Activated CD8-positive, alpha-beta T cell treated with anti-CD3 and anti-CD28 coated beads for 36 hours (primary cell): ENCODE measurements around the gene COL1A1. TPM values are rescaled to one million over a fixed set of nuclear protein-coding genes. Genes with fewer than 3 reads are reported as not detected.

ENCODE experiments used
- ATAC-seq: fragments of 200-7000 bp; cut with Tn5 transposase; one replicate; pipeline ENCODE4 v1.10.0; 2021; ENCODE audit warnings: mild to moderate bottlenecking, moderate library complexity
- CTCF ChIA-PET: fragments of 350-600 bp; sonication (Branson Sonifier 250); formaldehyde crosslinking; loops from one replicate; lab custom pipeline; 2021; ENCODE audit warnings: antibody characterized with exemption; lab: Charles Lee
- POLR2A ChIA-PET: fragments of 350-600 bp; sonication (Branson Sonifier 250); formaldehyde crosslinking; loops from one replicate; lab custom pipeline; 2021; ENCODE audit warnings: antibody characterized with exemption; lab: Charles Lee
- DNase-seq: peaks from one replicate; pipeline ENCODE4 v3.0.0-alpha.2; 2020
- H3K27ac Mint-ChIP-seq: one replicate; pipeline ENCODE4 v1.8.0; 2021; ENCODE audit warnings: mild to moderate bottlenecking, mixed read lengths
- H3K27me3 Mint-ChIP-seq: one replicate; pipeline ENCODE4 v1.8.0; 2021; ENCODE audit warnings: mixed read lengths
- H3K36me3 Mint-ChIP-seq: one replicate; pipeline ENCODE4 v1.8.0; 2021; ENCODE audit warnings: low read depth, mixed read lengths
- H3K4me1 Mint-ChIP-seq: one replicate; pipeline ENCODE4 v1.8.0; 2021; ENCODE audit warnings: low read depth, mixed read lengths
- H3K4me3 Mint-ChIP-seq: one replicate; pipeline ENCODE4 v1.8.0; 2021; ENCODE audit warnings: mild to moderate bottlenecking, moderate library complexity, mixed read lengths
- H3K9me3 Mint-ChIP-seq: one replicate; pipeline ENCODE4 v1.8.0; 2021; ENCODE audit warnings: mixed read lengths
- CTCF ChIP-seq: fragments of 200-600 bp; IDR thresholded peaks from one replicate; pipeline ENCODE4 v1.8.0; 2022; ENCODE audit warnings: antibody characterized with exemption, mild to moderate bottlenecking
- intact Hi-C: fragments of 100-400 bp; cut with micrococcal nuclease; formaldehyde crosslinking; loops from one replicate; pipeline ENCODE4 v1.10.0; 2022
- total RNA-seq, 2 experiments: library from RNA; stranded (reverse); gene quantifications; one replicate each; pipeline ENCODE4 v1.2.3, GENCODE V29; 2021

Gene COL1A1
- total RNA-seq, 2 experiments from 2014 or later, result 0.92 to 1.0 TPM

GRCh38 chr17:50165867-50166517, 35.4 kb downstream of the COL1A1 start, which contains the start of gene SGCA:
SGCA (plus strand) TSS chr17:50166005; CDS start chr17:50166041, 36 bp downstream.
- intact Hi-C loops, result loop anchor here (10.0 kb wide), 1 partner anchor 51 kb away; no protein-coding TSS in a partner anchor
- peaks cover 3% of the 10 kb centered on the region for H3K27me3 Mint-ChIP-seq
- H3K4me1 Mint-ChIP-seq, result peaks cover 39% of the 10 kb centered on the region
- DNase-seq (no peak), ATAC-seq (no peak)
- CTCF ChIA-PET, result interaction anchor here (0.8 to 1.7 kb wide), 8 partner anchors 12 to 72 kb away, joined by 3 to 9 read pairs (median 4); partner anchors contain the start of gene PPP1R9B
- H3K9me3 Mint-ChIP-seq, result no peaks in the 10 kb centered on the region
- no peaks in the 10 kb centered on the region for H3K36me3 Mint-ChIP-seq
- TF ChIP-seq CTCF, result no peak
- no peak within 1 kb of the TSS for H3K4me3 Mint-ChIP-seq
- no peak within 1 kb of the TSS for H3K27ac Mint-ChIP-seq
- POLR2A ChIA-PET, result interaction anchor here (0.7 to 2.0 kb wide), 2 partner anchors 14 to 33 kb away, joined by 4 to 6 read pairs; no protein-coding TSS in a partner anchor

DNA sequence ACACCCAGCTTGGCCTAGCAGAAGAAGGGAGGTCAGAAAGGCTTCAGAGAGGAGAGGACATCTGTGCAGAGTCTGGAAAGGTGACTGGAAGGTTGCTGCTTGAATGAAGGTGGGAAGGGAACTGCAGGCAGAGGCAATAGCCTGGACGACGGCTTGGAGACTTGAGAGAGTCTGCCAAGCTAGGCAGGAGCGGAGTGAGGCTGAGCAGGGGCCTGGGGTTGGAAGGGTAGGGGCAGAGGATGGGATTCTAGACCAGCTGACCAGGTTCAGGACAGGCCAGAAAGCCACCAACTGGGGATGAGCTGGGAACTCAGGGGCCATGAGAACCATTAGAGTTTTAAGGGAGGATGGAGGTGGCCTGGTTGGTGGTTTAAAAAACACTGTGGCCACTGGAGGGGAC, 36.0 kb downstream of the COL1A1 start:
- H3K36me3 Mint-ChIP-seq, result no peaks in the 10 kb centered on the region
- POLR2A ChIA-PET, result interaction anchor here (0.6 to 2.0 kb wide), 2 partner anchors 13 to 107 kb away, joined by 3 to 6 read pairs; no protein-coding TSS in a partner anchor
- no peak overlapping the region for H3K27ac Mint-ChIP-seq
- no peak for TF ChIP-seq CTCF
- CTCF ChIA-PET, result interaction anchor here (0.8 to 1.7 kb wide), 8 partner anchors 13 to 71 kb away, joined by 3 to 9 read pairs (median 4); partner anchors contain the start of gene PPP1R9B
- DNase-seq, result no peak
- no peak overlapping the region for H3K4me3 Mint-ChIP-seq
- H3K27me3 Mint-ChIP-seq, result peaks cover 3% of the 10 kb centered on the region
- no peak for ATAC-seq
- no peaks in the 10 kb centered on the region for H3K9me3 Mint-ChIP-seq
- peaks cover 43% of the 10 kb centered on the region for H3K4me1 Mint-ChIP-seq
- intact Hi-C loops, result loop anchor here (10.0 kb wide), 1 partner anchor 51 kb away; no protein-coding TSS in a partner anchor

DNA sequence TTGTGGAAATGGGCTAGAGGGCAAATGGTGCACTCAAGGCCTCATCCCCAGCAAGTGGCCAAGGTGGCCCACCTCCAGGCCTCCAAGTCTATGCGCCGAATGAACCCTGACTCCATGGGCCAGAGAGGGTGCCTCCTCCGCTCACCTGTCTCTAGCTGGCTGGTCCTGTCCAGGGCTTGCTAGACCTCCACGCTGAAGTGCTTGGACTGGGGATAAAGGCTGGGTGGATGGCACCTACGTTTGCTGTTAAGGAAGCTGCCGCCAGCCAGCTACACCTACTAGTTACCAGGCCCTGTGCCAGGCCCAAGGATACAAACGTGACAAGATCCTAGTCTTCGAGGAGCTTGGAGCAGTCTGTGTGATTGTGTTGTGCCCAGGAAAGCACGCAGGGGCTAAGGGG, 36.4 kb downstream of the COL1A1 start:
- ATAC-seq (no peak), DNase-seq (no peak)
- H3K9me3 Mint-ChIP-seq, result no peaks in the 10 kb centered on the region
- POLR2A ChIA-PET, result interaction anchor here (0.6 to 2.0 kb wide), 2 partner anchors 13 to 107 kb away, joined by 3 to 6 read pairs; no protein-coding TSS in a partner anchor
- peaks cover 43% of the 10 kb centered on the region for H3K4me1 Mint-ChIP-seq
- TF ChIP-seq CTCF, result no peak
- H3K36me3 Mint-ChIP-seq, result no peaks in the 10 kb centered on the region
- intact Hi-C loops, result loop anchor here (10.0 kb wide), 1 partner anchor 50 kb away; no protein-coding TSS in a partner anchor
- H3K4me3 Mint-ChIP-seq, result no peak overlapping the region
- peaks cover 3% of the 10 kb centered on the region for H3K27me3 Mint-ChIP-seq
- CTCF ChIA-PET, result interaction anchor here (1.0 to 1.7 kb wide), 7 partner anchors 13 to 71 kb away, joined by 3 to 9 read pairs (median 4); no protein-coding TSS in a partner anchor
- no peak overlapping the region for H3K27ac Mint-ChIP-seq

GRCh38 chr17:50164697-50164988, 36.8 kb downstream of the COL1A1 start:
- DNase-seq, result no peak
- no peak for TF ChIP-seq CTCF
- POLR2A ChIA-PET, result interaction anchor here (0.6 to 2.0 kb wide), 3 partner anchors 12 to 108 kb away, joined by 3 to 6 read pairs (median 5); partner anchors contain the start of gene PPP1R9B
- intact Hi-C loops, result loop anchor here (10.0 kb wide), 1 partner anchor 50 kb away; no protein-coding TSS in a partner anchor
- Mint-ChIP-seq H3K36me3 (no peaks in the 10 kb centered on the region), H3K9me3 (no peaks in the 10 kb centered on the region), H3K4me1 (peaks cover 43% of the 10 kb centered on the region), H3K4me3 (no peak overlapping the region), H3K27ac (no peak overlapping the region), H3K27me3 (peaks cover 3% of the 10 kb centered on the region)
- no peak for ATAC-seq
- CTCF ChIA-PET, result interaction anchor here (1.0 to 1.9 kb wide), 6 partner anchors 14 to 70 kb away, joined by 3 to 9 read pairs (median 4); partner anchors contain the start of gene COL1A1
